Suppressor macrophage treated with lipopolysaccharide for 1 hour (primary cell): ENCODE data around the gene RNF114.
"Not testable (repeated sequence)": the region's sequence is repeated elsewhere in the genome, so short reads cannot be mapped to it uniquely, and the experiment has no call there.

Experiments used
- DNase-seq, 3 donors: peaks; one replicate each; pipeline ENCODE4 v3.0.0-alpha.2; 2020 to 2022

The RNF114 gene

DNA sequence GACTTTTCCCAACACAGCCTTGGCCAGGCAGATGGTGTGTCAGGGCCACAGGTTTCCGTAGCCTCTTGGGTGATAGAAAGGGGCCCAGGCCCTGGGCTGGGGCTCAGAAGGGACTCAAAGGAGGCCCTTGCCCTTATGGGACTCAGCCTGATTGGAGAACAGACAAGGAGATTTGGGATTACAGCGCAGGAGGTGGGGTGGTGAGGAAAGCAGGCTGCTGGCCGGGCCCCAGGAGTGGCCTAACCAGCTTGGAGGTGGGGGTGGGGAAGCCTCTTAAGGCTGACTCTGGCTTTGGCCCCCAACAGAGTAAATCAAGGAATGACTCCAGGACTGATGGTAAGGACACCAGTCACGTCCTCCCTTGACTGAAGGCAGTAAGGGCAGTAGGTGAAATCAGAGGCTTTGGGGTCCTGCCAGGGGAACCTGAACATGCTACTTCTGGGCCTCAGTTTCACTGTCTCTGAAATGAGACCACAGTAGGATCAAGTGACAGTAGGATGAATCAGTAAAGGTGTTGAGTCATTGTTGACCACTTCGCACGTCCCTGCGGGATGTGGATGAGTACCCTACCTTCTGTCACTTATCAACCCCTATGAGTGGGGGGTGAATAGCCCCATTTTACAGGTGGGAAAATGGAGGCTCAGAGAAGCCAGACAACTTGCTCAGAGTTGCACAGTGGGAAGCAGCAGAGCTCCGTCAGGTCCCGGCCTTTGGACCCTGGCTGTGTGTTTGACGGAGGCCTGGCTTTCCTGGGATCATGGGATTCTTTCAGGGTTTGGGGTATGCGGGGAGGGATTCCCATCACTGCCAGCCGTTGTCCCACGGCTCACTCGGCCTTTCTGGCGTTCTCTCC lies 51.0 kb downstream of the RNF114 start:
- peak in 1 of 3 donors; percentile 17 for DNase-seq

DNA sequence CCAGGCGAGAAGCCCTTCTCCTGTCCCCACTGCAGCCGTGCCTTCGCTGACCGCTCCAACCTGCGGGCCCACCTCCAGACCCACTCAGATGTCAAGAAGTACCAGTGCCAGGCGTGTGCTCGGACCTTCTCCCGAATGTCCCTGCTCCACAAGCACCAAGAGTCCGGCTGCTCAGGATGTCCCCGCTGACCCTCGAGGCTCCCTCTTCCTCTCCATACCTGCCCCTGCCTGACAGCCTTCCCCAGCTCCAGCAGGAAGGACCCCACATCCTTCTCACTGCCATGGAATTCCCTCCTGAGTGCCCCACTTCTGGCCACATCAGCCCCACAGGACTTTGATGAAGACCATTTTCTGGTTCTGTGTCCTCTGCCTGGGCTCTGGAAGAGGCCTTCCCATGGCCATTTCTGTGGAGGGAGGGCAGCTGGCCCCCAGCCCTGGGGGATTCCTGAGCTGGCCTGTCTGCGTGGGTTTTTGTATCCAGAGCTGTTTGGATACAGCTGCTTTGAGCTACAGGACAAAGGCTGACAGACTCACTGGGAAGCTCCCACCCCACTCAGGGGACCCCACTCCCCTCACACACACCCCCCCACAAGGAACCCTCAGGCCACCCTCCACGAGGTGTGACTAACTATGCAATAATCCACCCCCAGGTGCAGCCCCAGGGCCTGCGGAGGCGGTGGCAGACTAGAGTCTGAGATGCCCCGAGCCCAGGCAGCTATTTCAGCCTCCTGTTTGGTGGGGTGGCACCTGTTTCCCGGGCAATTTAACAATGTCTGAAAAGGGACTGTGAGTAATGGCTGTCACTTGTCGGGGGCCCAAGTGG lies 51.9 kb downstream of the RNF114 start:
- peak in 1 of 3 donors; percentile 6 for DNase-seq

DNA sequence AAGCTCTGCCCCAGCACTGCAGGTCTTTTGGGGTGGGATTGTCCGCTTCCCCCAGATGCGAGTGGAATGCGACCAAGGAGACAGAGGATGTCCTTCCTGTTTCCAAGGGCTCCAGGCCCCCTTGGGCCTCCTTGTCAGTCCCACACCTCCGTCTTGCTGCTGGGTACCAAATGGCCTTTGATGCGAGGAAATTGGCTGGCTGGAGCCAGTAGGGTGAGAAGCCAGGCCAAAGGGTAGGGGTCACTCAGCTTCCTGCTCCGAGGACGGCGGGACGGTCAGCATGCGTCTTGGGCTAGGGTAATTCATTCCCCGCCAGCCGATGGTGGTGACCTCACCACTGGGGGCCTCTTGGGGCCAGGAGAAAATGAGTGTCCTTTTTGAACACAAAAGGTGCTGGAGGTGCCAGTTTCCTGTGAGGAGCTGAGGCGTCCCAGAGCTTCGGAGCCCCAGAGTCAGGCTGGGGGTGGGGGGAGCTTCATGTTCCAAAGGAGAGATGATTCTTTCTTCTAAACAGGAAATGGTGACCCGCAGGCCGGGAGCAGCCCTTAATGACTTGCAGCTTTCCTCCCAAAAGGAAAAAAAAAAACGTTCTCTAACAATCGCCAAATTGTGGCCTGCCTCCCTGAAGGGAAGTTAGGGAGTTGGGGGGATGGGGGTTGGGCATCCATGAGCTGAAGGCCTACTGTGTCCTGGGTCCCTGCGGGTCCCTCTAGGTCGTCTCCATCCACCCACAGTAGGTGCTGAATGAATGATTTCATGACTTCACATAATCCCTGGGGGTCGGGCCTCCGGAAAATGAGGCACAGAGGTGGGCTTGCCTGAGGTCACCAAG lies 53.3 kb downstream of the RNF114 start:
- peak; percentile 33 to 65 (median 62) for DNase-seq

DNA sequence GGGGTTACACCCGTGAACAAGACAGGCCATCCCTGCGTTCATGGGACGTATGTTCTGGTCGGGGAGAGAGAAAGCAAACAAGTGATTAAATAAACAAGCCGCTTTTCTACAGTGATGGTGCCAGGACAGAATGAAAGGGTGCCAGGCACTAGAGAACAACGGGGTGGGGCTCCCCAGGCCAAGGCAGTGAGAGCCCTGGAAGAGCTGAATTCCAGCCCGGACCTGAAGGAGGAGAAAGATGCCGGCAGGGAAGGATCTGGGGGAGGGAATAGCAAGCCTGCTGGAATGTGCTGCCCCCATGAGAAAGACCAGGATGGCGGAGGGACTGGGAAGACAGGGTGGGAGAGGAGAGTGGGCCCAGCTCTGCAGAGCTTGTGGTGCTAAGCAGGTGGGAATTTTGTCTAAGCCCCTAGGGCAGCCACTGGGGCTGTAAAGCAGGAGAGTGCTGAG lies 54.1 kb downstream of the RNF114 start:
- no peak for DNase-seq

DNA sequence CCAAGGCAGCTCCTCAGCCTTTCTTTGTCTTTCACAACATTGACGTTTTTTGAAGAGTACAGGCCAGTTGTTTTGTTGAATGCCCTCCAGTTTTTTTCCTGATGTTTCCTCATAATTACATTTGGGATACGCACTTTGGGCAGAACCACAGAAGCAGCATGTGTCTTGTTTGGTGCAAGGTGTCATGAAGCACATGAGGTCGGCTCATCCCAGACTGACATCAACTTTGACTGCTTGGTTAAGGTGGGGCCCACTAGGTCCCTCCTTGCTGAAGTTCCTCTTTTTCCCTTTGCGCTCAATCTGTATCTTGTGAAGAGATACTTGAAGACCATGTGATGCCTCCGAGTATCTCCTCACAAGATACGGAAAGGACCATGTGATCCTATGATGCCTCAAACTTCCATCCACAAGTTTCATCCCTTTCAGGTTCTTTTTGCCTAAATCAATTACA lies 57.1 kb downstream of the RNF114 start:
- DNase-seq = peak; percentile 50 to 68 (median 64)

DNA sequence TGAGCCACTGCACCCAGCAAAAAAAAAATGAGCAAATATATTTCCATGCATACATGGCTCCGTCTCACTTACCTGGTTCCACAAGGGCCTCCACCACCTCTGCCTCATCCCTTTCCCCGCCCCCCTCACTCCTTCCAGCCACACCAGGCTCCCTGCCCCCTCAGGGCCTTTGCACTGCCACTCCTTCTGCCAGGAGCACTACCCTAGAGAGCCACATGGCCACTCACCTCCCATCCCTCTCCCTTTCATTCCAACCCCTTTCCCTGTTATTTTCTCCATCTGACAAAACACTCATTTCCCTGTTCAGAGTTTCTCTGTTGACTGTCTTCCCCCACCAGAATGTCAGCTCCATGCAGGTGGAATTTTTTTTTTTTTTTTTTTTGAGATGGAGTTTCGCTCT lies 59.4 kb downstream of the RNF114 start:
- no peak for DNase-seq

DNA sequence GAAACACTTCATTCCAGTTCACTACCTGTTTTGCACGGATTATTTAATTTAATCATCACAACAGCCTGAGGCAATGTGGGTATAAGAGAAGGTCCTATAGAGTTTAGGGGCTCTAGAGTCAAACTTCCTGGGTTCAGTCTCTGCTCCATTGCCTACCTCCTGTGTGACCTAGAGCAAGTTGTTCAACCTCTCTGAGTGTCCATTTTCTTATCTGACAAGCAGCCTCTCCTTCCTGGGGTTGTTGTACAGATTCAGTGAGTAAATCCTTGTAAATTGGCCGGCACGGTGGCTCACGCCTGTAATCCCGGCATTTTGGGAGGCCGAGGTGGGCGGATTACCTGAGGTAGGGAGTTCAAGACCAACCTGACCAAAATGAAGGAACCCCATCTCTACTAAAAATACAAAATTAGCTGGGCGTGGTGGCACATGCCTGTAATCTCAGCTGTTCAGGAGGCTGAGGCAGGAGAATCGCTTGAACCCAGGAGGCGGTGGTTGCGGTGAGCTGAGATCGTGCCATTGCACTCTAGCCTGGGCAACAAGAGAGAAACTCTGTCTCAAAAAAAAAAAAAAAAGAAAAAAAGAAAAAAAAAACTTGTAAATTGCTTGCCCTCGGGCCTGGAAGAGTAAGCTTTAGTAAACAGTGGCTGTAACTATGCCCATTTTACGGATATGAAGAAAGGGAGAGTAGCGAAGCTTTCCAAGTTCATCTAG lies 62.4 kb downstream of the RNF114 start:
- not testable (repeated sequence) for DNase-seq

DNA sequence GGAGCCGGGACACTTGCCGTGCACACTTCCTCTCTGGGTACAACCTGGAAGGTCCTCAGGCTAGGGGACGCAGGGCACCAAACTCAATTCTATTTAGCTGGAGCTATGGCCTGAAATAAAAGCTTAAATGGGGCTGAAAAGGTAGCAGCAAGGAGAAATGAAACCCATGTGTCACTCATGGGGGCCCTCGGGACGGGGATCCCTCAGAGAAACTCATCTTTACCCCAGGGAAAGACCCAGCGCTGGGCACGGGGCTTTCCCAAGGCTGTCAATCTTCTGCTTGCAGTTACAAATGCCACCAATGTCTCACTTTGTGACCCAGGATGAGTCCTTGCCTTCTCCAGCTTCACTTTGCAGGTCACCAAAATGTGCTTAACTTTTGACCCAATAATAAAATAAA lies 63.1 kb downstream of the RNF114 start:
- DNase-seq = peak; percentile 92 to 94 (median 94)

DNA sequence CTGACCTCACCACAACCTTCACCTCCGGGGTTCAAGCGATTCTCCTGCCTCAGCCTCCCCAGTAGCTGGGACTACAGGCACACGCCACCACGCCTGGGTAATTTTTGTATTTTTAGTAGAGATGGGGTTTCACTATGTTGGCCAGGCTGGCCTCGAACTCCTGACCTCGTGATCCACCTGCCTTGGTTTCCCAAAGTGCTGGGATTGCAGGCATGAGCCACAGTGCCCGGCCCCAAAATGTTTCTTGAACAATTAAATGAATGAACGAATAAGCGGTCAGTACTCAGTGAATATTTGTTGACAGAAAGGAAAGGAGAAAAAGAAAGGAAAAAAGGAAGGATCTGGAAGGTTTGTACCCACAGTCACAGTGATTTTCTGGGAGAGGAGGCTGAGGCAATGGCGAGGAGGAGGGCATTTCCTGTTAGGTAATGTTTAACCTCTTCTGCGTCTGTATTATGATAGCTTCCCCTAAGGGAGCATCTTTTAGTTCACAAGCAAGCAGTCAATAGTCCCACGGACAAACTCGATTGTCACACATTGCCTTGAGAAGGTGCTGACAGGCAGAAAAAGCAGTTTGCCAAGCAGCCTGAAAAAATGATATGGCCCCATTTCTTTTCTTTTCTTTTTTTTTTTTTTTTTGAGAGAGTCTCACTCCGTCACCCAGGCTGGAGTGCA lies 64.5 kb downstream of the RNF114 start:
- DNase-seq = peak; percentile 69 to 83 (median 71)

DNA sequence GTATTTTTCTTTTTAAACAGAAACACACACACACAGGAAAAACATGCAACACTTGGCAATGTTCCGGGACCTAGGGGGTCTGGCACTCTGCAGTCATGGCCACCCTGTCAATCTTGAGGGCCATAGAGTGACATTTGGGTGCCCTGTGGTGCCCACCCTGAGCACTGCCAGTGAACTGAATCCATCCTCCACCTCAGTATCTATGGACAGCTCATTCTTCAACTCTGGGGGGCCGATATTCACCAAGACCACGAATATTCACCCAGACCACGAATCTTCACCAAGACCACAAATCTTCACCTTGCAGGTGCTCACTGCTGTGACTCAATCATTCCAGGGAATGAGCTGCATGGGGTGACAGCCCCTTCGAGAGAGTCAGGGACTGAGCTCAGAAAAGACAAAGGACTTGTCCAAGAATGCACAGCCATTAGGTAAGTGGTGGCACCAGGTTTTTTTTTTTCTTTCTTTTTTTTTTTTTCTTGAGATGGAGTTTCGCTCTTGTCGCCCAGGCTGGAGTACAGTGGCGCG lies 65.7 kb downstream of the RNF114 start:
- no peak for DNase-seq

DNA sequence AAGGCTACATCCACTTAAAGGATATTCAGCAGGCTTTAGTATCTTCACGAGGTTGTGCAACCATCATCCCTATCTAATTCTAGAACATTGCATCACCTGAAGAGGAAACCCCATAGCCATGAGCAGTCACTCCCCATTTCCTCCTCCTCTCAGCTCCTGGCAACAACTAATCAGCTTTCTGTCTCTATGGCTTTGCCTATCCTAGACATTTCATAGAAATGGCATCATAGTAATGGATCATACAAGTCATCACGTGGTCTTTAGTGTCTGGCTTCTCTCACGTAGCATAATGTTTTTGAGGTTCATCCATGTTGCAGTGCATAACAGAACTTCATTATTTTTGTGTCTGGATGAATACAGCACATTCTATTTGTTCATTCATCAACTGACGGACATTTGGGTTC lies 67.1 kb downstream of the RNF114 start:
- DNase-seq = peak; percentile 88 to 98 (median 94)
